Testis (tissue), 2 donors: ENCODE data around the gene LCN10.

Experiments used
- POLR2A ChIP-seq: fragments of 450-650 bp; IDR thresholded peaks from one replicate; pipeline ENCODE4 v1.6.1; 2017; ENCODE audit warnings: antibody characterized with exemption, mild to moderate bottlenecking, moderate library complexity
- TF ChIP-seq, protein P1 (sequence below), 3 experiments: fragments of 450-650 bp in 2 of 3; fragments of 200-600 bp in 1 of 3; sonication (generic) in 1 of 3; IDR thresholded peaks; one replicate each; pipeline ENCODE4 v1.5.1; 2016 to 2019; ENCODE audit warnings: antibody characterized with exemption in 3 of 3, mild to moderate bottlenecking in 2 of 3, moderate library complexity in 1 of 3

DNA sequence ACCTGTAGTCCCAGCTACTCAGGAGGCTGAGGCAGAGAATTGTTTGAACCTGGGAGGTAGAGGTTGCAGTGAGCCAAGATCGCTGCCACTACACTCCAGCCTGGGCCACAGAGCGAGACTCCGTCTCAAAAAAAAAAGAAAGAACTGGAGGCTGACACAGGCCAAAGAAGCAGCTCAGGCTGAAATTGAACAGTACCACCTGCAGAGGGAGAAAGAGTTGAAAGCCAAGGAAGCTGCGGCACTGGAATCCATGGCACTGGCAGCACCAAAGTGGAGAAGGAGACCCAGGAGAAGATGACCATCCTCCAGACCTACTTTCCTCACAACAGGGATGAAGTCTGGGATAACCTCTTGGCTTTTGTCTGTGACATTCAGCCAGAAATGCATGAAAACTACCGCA, 37.1 kb upstream of the LCN10 start:
- TF ChIP-seq, protein P1, sequence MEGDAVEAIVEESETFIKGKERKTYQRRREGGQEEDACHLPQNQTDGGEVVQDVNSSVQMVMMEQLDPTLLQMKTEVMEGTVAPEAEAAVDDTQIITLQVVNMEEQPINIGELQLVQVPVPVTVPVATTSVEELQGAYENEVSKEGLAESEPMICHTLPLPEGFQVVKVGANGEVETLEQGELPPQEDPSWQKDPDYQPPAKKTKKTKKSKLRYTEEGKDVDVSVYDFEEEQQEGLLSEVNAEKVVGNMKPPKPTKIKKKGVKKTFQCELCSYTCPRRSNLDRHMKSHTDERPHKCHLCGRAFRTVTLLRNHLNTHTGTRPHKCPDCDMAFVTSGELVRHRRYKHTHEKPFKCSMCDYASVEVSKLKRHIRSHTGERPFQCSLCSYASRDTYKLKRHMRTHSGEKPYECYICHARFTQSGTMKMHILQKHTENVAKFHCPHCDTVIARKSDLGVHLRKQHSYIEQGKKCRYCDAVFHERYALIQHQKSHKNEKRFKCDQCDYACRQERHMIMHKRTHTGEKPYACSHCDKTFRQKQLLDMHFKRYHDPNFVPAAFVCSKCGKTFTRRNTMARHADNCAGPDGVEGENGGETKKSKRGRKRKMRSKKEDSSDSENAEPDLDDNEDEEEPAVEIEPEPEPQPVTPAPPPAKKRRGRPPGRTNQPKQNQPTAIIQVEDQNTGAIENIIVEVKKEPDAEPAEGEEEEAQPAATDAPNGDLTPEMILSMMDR (IDR thresholded peaks at IDR 0.05): no peak
- no peak for TF ChIP-seq POLR2A
